A549 (cell line): ENCODE data around the gene CD58.

ENCODE experiments used
- CTCF ChIP-seq: fragments of >200 bp; sonication (Bioruptor Twin); formaldehyde crosslinking; IDR thresholded peaks from 3 replicates; pipeline ENCODE4 v1.5.1; 2016
- FOSB ChIP-seq: fragments of 250-450 bp; sonication (Bioruptor Pico); IDR thresholded peaks from 2 replicates; pipeline ENCODE4 v1.5.0; 2020; ENCODE audit warnings: mild to moderate bottlenecking, moderate library complexity
- FOXS1 ChIP-seq: fragments of 250-450 bp; sonication (Bioruptor Pico); IDR thresholded peaks from 2 replicates; pipeline ENCODE4 v1.5.0; 2020; ENCODE audit warnings: mild to moderate bottlenecking, moderate library complexity
- MAZ ChIP-seq: fragments of 150-350 bp; IDR thresholded peaks from 2 replicates; pipeline ENCODE4 v1.6.1; 2014; ENCODE audit warnings: antibody characterized with exemption, low read depth, low read length, borderline replicate concordance
- POLR2A ChIP-seq: IDR thresholded peaks from 2 replicates; pipeline ENCODE4 v1.6.1; 2012; ENCODE audit warnings: mild to moderate bottlenecking, low read length
- RAD21 ChIP-seq, 2 experiments: fragments of >200 bp in 1 of 2; sonication (Bioruptor Twin) in 1 of 2; formaldehyde crosslinking in 1 of 2; IDR thresholded peaks in 1 of 2; conservative IDR thresholded peaks in 1 of 2; 2 replicates in 1 of 2; 3 replicates in 1 of 2; pipeline ENCODE4 v1.6.1; 2012 to 2018; ENCODE audit warnings: inconsistent platforms in 1 of 2
- ZC3H11A ChIP-seq: fragments of 450-650 bp; IDR thresholded peaks from 2 replicates; pipeline ENCODE4 v1.6.1; 2014; ENCODE audit warnings: antibody characterized with exemption, mild to moderate bottlenecking

GRCh38 chr1:116501870-116502244 lies 69.0 kb downstream of the CD58 start:
- no peak for TF ChIP-seq FOSB (CRISPR knock-in tag)
- TF ChIP-seq RAD21 (conservative IDR thresholded peaks at IDR 0.05 in 1 of 2, IDR thresholded peaks at IDR 0.05 in 1 of 2), result no peak
- TF ChIP-seq MAZ, result no peak
- TF ChIP-seq ZC3H11A, result no peak
- no peak for TF ChIP-seq CTCF
- TF ChIP-seq POLR2A, result no peak
- TF ChIP-seq FOXS1 (CRISPR knock-in tag), result no peak
